Endothelial cell of umbilical vein (primary cell): ENCODE measurements around the gene RNPC3. TPM values are rescaled to one million over a fixed set of nuclear protein-coding genes. Genes with fewer than 3 reads are reported as not detected.

Experiments
- BruUV-seq: library from RNA; stranded (reverse); fragments of 400-500 nt; replicated peaks from 2 replicates; lab custom pipeline; 2021; lab: Mats Ljungman, UMichigan
- CTCF ChIA-PET: fragments of 300-600, 350-600 bp; sonication (Branson Sonifier 250); formaldehyde crosslinking; loops from one replicate; lab custom pipeline; 2021; ENCODE audit warnings: antibody characterized with exemption, inconsistent platforms; lab: Charles Lee
- POLR2A ChIA-PET: fragments of 300-600, 350-600 bp; sonication (Branson Sonifier 250); formaldehyde crosslinking; loops from one replicate; lab custom pipeline; 2021; ENCODE audit warnings: antibody characterized with exemption, inconsistent platforms; lab: Charles Lee
- DNase-seq: peaks from one replicate; pipeline ENCODE4 v3.0.0-alpha.2; 2011; ENCODE audit warnings: low read depth, low spot score
- FAIRE-seq: peaks from 2 replicates; lab custom pipeline; 2011; peaks lifted over from hg19 to GRCh38; lab: Jason Lieb, UNC
- H2AFZ ChIP-seq: 2 replicates; pipeline ENCODE4 v1.6.0; 2012; ENCODE audit warnings: low read depth, low read length, control low read depth, inconsistent platforms
- H3K27ac ChIP-seq: 2 replicates; pipeline ENCODE4 v1.5.1; 2011; ENCODE audit warnings: low read depth, mild to moderate bottlenecking, control low read depth, low read length, moderate library complexity; ENCODE audit not compliant: insufficient read depth
- H3K27me3 ChIP-seq, 2 experiments: 2 replicates each; pipeline versions ENCODE4 v1.6.0 to v1.6.1; 2011; ENCODE audit warnings: low read length in 2 of 2, mixed read lengths in 1 of 2; ENCODE audit not compliant: control insufficient read depth in 2 of 2, insufficient read depth in 2 of 2
- H3K36me3 ChIP-seq, 2 experiments: 2 replicates in 1 of 2; 3 replicates in 1 of 2; pipeline ENCODE4 v1.5.1; 2011; ENCODE audit warnings: low read length in 2 of 2, mild to moderate bottlenecking in 1 of 2, moderate library complexity in 1 of 2; ENCODE audit not compliant: control insufficient read depth in 2 of 2, insufficient read depth in 2 of 2; ENCODE audit errors: extremely low read depth in 1 of 2
- H3K4me1 ChIP-seq: 3 replicates; pipeline ENCODE4 v1.5.1; 2011; ENCODE audit warnings: mild to moderate bottlenecking, low read length; ENCODE audit not compliant: control insufficient read depth, insufficient read depth; ENCODE audit errors: extremely low read depth
- H3K4me2 ChIP-seq: 2 replicates; pipeline ENCODE4 v1.6.1; 2011; ENCODE audit warnings: low read length, control low read depth, mixed read lengths; ENCODE audit not compliant: insufficient read depth
- H3K4me3 ChIP-seq, 3 experiments: fragments of 200-600 bp in 1 of 3; sonication (generic), shearing (Covaris generic) in 1 of 3; replicated peaks in 1 of 3; 2 replicates each; pipeline ENCODE4 v1.5.1; 2011 to 2016; ENCODE audit warnings: control low read depth in 3 of 3, low read length in 3 of 3, mild to moderate bottlenecking in 2 of 3, inconsistent platforms in 1 of 3, low read depth in 1 of 3, moderate library complexity in 1 of 3; ENCODE audit not compliant: insufficient read depth in 1 of 3
- H3K79me2 ChIP-seq: 2 replicates; pipeline ENCODE4 v1.6.0; 2012; ENCODE audit warnings: low read length, inconsistent platforms; ENCODE audit not compliant: control insufficient read depth, insufficient read depth
- H3K9ac ChIP-seq: replicated peaks from 2 replicates; pipeline ENCODE3; 2011; ENCODE audit warnings: low read length, control low read depth; ENCODE audit not compliant: insufficient read depth; ENCODE audit errors: extremely low read depth
- H3K9me1 ChIP-seq: replicated peaks from 3 replicates; pipeline ENCODE4 v1.6.0; 2011; ENCODE audit warnings: mild to moderate bottlenecking, low read length; ENCODE audit not compliant: control insufficient read depth, insufficient read depth; ENCODE audit errors: extremely low read depth
- H3K9me3 ChIP-seq: replicated peaks from 2 replicates; pipeline ENCODE4 v1.5.1; 2012; ENCODE audit warnings: low read length, inconsistent platforms; ENCODE audit not compliant: control insufficient read depth, insufficient read depth
- H4K20me1 ChIP-seq: replicated peaks from 2 replicates; pipeline ENCODE3; 2011; ENCODE audit warnings: mild to moderate bottlenecking, low read length; ENCODE audit not compliant: control insufficient read depth, insufficient read depth; ENCODE audit errors: extremely low read depth
- EZH2 ChIP-seq: IDR thresholded peaks from 2 replicates; pipeline ENCODE4 v1.6.1; 2012; ENCODE audit warnings: borderline replicate concordance, low read depth, mild to moderate bottlenecking, moderate library complexity, low read length, inconsistent platforms; ENCODE audit not compliant: severe bottlenecking
- FOS ChIP-seq: IDR thresholded peaks from 2 replicates; pipeline ENCODE4 v1.6.1; 2011; ENCODE audit warnings: mild to moderate bottlenecking, low read length, moderate library complexity, borderline replicate concordance; ENCODE audit not compliant: insufficient read depth
- GATA2 ChIP-seq: IDR thresholded peaks from 2 replicates; pipeline ENCODE4 v1.7.0; 2011; ENCODE audit warnings: low read depth, mild to moderate bottlenecking, moderate library complexity, mixed read lengths, low read length; ENCODE audit not compliant: insufficient read length, insufficient read depth
- JUN ChIP-seq: IDR thresholded peaks from 2 replicates; pipeline ENCODE4 v1.6.1; 2011; ENCODE audit warnings: borderline replicate concordance, low read depth; ENCODE audit not compliant: insufficient read length, insufficient read depth
- MYC ChIP-seq: IDR thresholded peaks from one replicate; pipeline ENCODE4 v1.6.1; 2011; ENCODE audit warnings: mild to moderate bottlenecking, low read depth, low read length
- POLR2A ChIP-seq: IDR thresholded peaks from 2 replicates; pipeline ENCODE4 v1.6.1; 2012; ENCODE audit warnings: low read depth, mild to moderate bottlenecking, control low read depth, low read length
- POLR2AphosphoS5 ChIP-seq: IDR thresholded peaks from 2 replicates; pipeline ENCODE4 v1.6.1; 2012; ENCODE audit warnings: low read depth, mild to moderate bottlenecking, control low read depth, low read length, moderate library complexity; ENCODE audit not compliant: insufficient read depth
- dilution Hi-C: fragments of 300-500 bp; cut with MboI; formaldehyde crosslinking; loops from one replicate; pipeline ENCODE4 v1.15.0; 2019; ENCODE audit warnings: low sequenced_read_pairs; ENCODE audit not compliant: extremely low pct_ligation_motif_present
- intact Hi-C: fragments of 100-400 bp; cut with micrococcal nuclease; formaldehyde crosslinking; loops from one replicate; pipeline ENCODE4 v1.10.0; 2022
- polyA plus RNA-seq, 4 experiments: library from polyadenylated mRNA; depleted of rRNA in 3 of 4; stranded (reverse) in 3 of 4; unstranded in 1 of 4; fragments of >200 nt; gene quantifications; 2 replicates each; pipeline versions ENCODE4 v1.2.1 to v1.2.3, GENCODE V29; 2011 to 2012; ENCODE audit warnings: missing spikeins in 1 of 4
- total RNA-seq: library from RNA; stranded (reverse); gene quantifications from 2 replicates; pipeline ENCODE4 v1.2.3, GENCODE V29; 2021
- TF ChIP-seq, protein P1 (sequence below), 2 donors: IDR thresholded peaks; 1 replicate in 1 of 2; 2 replicates in 1 of 2; pipeline ENCODE4 v1.5.1; 2011; ENCODE audit warnings: low read length in 2 of 2, mild to moderate bottlenecking in 2 of 2, moderate library complexity in 2 of 2, control low read depth in 1 of 2, inconsistent platforms in 1 of 2, low read depth in 1 of 2; ENCODE audit not compliant: insufficient read depth in 1 of 2; ENCODE audit errors: extremely low read depth in 1 of 2
- TF ChIP-seq, protein P2 (sequence below): IDR thresholded peaks from 2 replicates; pipeline ENCODE4 v1.6.1; 2011; ENCODE audit not compliant: insufficient read depth, insufficient read length

RNPC3 gene
- total and polyA plus RNA-seq, 2 donors (not counting 3 experiments of a cell fraction or from before 2014, with no cell fraction given): 9.2 to 16.7 TPM

DNA sequence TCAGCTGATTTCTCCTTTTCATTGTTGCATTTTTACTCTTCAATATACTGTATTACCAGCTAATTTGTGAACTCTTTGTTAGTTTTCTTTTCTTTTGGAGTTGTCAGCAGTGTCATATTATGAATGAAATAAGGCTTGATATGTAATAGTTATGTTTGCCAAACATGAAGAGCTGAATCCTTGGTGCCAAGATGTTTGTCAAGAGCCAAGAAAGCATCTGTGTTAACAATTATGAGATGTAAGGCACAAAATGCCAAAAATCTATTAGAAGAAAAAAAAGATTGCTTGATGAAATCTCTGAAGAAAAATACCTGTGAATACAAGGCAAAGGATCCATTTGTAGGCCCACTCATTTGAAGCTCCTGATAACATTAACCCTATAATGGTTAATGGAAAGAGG, 48.4 kb upstream of the RNPC3 start:
- no TSS peak for BruUV-seq
- Histone ChIP-seq H3K36me3 (no peaks in the 10 kb centered on the region), H3K9me3 (no peaks in the 10 kb centered on the region), H3K9ac (no peak overlapping the region), H3K27me3 (no peaks in the 10 kb centered on the region), H3K9me1 (no peaks in the 10 kb centered on the region), H3K4me1 (no peaks in the 10 kb centered on the region), H3K4me3 (no peak overlapping the region), H4K20me1 (no peaks in the 10 kb centered on the region), H3K4me2 (no peak overlapping the region), H2AFZ (no peak overlapping the region), H3K79me2 (no peaks in the 10 kb centered on the region), H3K27ac (no peak overlapping the region)
- no peak for FAIRE-seq
- intact Hi-C loops: no loop called here
- DNase-seq: no peak
- ChIA-PET POLR2A (no interaction called here), CTCF (interaction anchor here (1.1 kb wide), 1 partner anchor 16 kb away, joined by 5 read pairs; no protein-coding TSS in a partner anchor)
- dilution Hi-C loops: no loop called here
- TF ChIP-seq EZH2 (no peak), POLR2AphosphoS5 (no peak), MYC (no peak), POLR2A (no peak), FOS (no peak), JUN (no peak), GATA2 (no peak)
- TF ChIP-seq, protein P1, sequence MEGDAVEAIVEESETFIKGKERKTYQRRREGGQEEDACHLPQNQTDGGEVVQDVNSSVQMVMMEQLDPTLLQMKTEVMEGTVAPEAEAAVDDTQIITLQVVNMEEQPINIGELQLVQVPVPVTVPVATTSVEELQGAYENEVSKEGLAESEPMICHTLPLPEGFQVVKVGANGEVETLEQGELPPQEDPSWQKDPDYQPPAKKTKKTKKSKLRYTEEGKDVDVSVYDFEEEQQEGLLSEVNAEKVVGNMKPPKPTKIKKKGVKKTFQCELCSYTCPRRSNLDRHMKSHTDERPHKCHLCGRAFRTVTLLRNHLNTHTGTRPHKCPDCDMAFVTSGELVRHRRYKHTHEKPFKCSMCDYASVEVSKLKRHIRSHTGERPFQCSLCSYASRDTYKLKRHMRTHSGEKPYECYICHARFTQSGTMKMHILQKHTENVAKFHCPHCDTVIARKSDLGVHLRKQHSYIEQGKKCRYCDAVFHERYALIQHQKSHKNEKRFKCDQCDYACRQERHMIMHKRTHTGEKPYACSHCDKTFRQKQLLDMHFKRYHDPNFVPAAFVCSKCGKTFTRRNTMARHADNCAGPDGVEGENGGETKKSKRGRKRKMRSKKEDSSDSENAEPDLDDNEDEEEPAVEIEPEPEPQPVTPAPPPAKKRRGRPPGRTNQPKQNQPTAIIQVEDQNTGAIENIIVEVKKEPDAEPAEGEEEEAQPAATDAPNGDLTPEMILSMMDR (IDR thresholded peaks at IDR 0.05; ENCODE audit: extremely low read depth in 1 of 2, insufficient read depth in 1 of 2, low read depth in 1 of 2, low read length in 2 of 2): no peak
- TF ChIP-seq, protein P2, sequence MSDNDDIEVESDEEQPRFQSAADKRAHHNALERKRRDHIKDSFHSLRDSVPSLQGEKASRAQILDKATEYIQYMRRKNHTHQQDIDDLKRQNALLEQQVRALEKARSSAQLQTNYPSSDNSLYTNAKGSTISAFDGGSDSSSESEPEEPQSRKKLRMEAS: no peak
